ENCODE results near the gene WHRN.

The WHRN gene

DNA sequence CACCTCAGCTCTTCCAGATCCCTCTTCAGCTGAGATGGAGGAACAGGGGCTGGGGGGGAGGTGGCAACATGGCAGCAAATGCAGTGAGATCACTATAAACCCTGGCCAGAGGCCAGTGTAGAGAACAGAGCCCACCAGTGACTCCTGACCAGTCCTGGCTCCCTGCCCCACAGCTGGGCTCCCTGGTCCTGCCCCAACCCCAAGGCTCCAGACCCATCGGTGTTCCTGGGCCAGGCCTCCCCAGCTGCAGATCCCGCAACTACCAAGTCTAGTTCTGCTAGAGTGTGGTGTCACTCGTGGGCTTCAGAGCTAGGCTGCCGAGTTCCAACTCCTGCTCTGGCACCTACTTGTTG is 134.3 kb downstream of the WHRN start:
- Histone ChIP-seq H3K4me3 (ENCODE audit: insufficient read depth, low read length, poor library complexity, severe bottlenecking) (no peak overlapping the region), H4K20me1 (ENCODE audit: low read depth, low read length) (no peaks in the 10 kb centered on the region), H3K27me3 (ENCODE audit: low read length) (no peaks in the 10 kb centered on the region), H3K9me2 (replicated peaks; ENCODE audit: insufficient read depth, low read length) (no peaks in the 10 kb centered on the region), H3K4me2 (ENCODE audit: low read depth, low read length, poor library complexity, severe bottlenecking) (no peak overlapping the region), H3K36me3 (ENCODE audit: low read length) (no peaks in the 10 kb centered on the region), H3F3A (ENCODE audit: insufficient read depth) (peaks cover 62% of the 10 kb centered on the region), H3K79me2 (ENCODE audit: insufficient read depth, low read length) (peaks cover 11% of the 10 kb centered on the region; the same call in 1 of the 2 replicates), H3K9me3 (ENCODE audit: insufficient read depth, low read length) (no peaks in the 10 kb centered on the region), H2AFZ (ENCODE audit: low read depth, low read length, severe bottlenecking) (no peak overlapping the region), H3K27ac (ENCODE audit: low read depth, low read length) (peak overlapping the region; percentile 92), H3K9ac (ENCODE audit: low read length) (no peak overlapping the region)
- no peak for TF ChIP-seq EZH2phosphoT487 (conservative IDR thresholded peaks at IDR 0.05; ENCODE audit: low read length)
- TF ChIP-seq, protein P1, sequence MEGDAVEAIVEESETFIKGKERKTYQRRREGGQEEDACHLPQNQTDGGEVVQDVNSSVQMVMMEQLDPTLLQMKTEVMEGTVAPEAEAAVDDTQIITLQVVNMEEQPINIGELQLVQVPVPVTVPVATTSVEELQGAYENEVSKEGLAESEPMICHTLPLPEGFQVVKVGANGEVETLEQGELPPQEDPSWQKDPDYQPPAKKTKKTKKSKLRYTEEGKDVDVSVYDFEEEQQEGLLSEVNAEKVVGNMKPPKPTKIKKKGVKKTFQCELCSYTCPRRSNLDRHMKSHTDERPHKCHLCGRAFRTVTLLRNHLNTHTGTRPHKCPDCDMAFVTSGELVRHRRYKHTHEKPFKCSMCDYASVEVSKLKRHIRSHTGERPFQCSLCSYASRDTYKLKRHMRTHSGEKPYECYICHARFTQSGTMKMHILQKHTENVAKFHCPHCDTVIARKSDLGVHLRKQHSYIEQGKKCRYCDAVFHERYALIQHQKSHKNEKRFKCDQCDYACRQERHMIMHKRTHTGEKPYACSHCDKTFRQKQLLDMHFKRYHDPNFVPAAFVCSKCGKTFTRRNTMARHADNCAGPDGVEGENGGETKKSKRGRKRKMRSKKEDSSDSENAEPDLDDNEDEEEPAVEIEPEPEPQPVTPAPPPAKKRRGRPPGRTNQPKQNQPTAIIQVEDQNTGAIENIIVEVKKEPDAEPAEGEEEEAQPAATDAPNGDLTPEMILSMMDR (IDR thresholded peaks at IDR 0.05; ENCODE audit: insufficient read depth, low read length, poor library complexity, severe bottlenecking): no peak

DNA sequence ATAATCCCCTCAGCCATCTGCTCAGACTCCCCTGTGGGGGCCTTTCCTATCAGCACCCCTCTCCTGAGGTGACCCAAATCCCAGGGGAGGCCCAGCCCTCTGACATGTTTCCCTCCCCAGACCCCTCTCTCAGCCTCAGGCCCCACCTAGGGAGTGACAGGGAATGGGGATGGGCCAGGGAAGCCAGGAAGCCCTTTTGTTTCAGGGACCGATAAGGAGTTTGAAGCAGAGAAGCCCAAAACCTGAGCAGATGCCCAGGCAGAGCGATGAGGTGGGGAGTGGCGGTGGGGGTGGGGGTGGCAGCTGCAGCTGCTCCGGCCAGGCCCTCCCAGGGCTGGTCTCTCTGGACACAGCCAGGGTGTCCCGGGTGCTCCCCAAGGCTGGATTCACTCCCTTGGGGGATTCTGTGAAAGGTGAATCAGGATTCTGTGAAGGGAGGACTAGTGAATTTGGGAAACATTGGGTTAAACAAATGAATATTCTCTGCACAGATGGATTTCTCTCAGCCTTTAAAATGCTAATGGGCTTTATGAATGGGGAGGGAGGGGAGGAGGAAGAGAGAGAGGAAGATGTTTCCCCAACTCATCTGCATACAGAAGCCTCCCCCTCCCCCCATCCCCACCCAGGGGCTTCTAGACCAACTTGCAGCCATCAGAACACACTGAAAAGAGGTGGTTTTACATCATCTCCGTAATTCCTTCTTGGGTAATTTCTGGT is 134.9 kb downstream of the WHRN start:
- H3K9me3 ChIP-seq (ENCODE audit: insufficient read depth, low read length): no peaks in the 10 kb centered on the region
- no peak for TF ChIP-seq EZH2phosphoT487 (conservative IDR thresholded peaks at IDR 0.05; ENCODE audit: low read length)
- TF ChIP-seq, protein P1 (IDR thresholded peaks at IDR 0.05; ENCODE audit: insufficient read depth, low read length, poor library complexity, severe bottlenecking): no peak
- H3K27ac ChIP-seq (ENCODE audit: low read depth, low read length): peak overlapping the region; percentile 92
- peaks cover 59% of the 10 kb centered on the region for H3F3A ChIP-seq (ENCODE audit: insufficient read depth)
- no peaks in the 10 kb centered on the region for H4K20me1 ChIP-seq (ENCODE audit: low read depth, low read length)
- no peak overlapping the region for H2AFZ ChIP-seq (ENCODE audit: low read depth, low read length, severe bottlenecking)
- H3K4me3 ChIP-seq (ENCODE audit: insufficient read depth, low read length, poor library complexity, severe bottlenecking): no peak overlapping the region
- H3K4me2 ChIP-seq (ENCODE audit: low read depth, low read length, poor library complexity, severe bottlenecking): no peak overlapping the region
- no peaks in the 10 kb centered on the region for H3K27me3 ChIP-seq (ENCODE audit: low read length)
- peaks cover 11% of the 10 kb centered on the region; the same call in 1 of the 2 replicates for H3K79me2 ChIP-seq (ENCODE audit: insufficient read depth, low read length)
- H3K9ac ChIP-seq (ENCODE audit: low read length): no peak overlapping the region
- peaks cover 4% of the 10 kb centered on the region for H3K36me3 ChIP-seq (ENCODE audit: low read length)
- H3K9me2 ChIP-seq (replicated peaks; ENCODE audit: insufficient read depth, low read length): no peaks in the 10 kb centered on the region

GRCh38 chr9:114369216-114370130 is 135.8 kb downstream of the WHRN start:
- Histone ChIP-seq H3K4me2 (ENCODE audit: low read depth, low read length, poor library complexity, severe bottlenecking) (no peak overlapping the region), H3K79me2 (ENCODE audit: insufficient read depth, low read length) (peaks cover 11% of the 10 kb centered on the region; the same call in 1 of the 2 replicates), H3K9me3 (ENCODE audit: insufficient read depth, low read length) (no peaks in the 10 kb centered on the region), H3K27ac (ENCODE audit: low read depth, low read length) (peak overlapping the region; percentile 98), H4K20me1 (ENCODE audit: low read depth, low read length) (no peaks in the 10 kb centered on the region), H3K36me3 (ENCODE audit: low read length) (peaks cover 10% of the 10 kb centered on the region), H2AFZ (ENCODE audit: low read depth, low read length, severe bottlenecking) (no peak overlapping the region), H3K9ac (ENCODE audit: low read length) (no peak overlapping the region), H3F3A (ENCODE audit: insufficient read depth) (peaks cover 53% of the 10 kb centered on the region), H3K4me3 (ENCODE audit: insufficient read depth, low read length, poor library complexity, severe bottlenecking) (no peak overlapping the region), H3K27me3 (ENCODE audit: low read length) (no peaks in the 10 kb centered on the region), H3K9me2 (replicated peaks; ENCODE audit: insufficient read depth, low read length) (no peaks in the 10 kb centered on the region)
- no peak for TF ChIP-seq EZH2phosphoT487 (conservative IDR thresholded peaks at IDR 0.05; ENCODE audit: low read length)
- TF ChIP-seq, protein P1 (IDR thresholded peaks at IDR 0.05; ENCODE audit: insufficient read depth, low read length, poor library complexity, severe bottlenecking): no peak
